D341Med (cell line): ENCODE measurements around the gene GIPC3.

Experiments used
- DNase-seq: peaks from one replicate; pipeline ENCODE4 v3.0.0; 2012; ENCODE audit warnings: low spot score

Gene GIPC3

DNA sequence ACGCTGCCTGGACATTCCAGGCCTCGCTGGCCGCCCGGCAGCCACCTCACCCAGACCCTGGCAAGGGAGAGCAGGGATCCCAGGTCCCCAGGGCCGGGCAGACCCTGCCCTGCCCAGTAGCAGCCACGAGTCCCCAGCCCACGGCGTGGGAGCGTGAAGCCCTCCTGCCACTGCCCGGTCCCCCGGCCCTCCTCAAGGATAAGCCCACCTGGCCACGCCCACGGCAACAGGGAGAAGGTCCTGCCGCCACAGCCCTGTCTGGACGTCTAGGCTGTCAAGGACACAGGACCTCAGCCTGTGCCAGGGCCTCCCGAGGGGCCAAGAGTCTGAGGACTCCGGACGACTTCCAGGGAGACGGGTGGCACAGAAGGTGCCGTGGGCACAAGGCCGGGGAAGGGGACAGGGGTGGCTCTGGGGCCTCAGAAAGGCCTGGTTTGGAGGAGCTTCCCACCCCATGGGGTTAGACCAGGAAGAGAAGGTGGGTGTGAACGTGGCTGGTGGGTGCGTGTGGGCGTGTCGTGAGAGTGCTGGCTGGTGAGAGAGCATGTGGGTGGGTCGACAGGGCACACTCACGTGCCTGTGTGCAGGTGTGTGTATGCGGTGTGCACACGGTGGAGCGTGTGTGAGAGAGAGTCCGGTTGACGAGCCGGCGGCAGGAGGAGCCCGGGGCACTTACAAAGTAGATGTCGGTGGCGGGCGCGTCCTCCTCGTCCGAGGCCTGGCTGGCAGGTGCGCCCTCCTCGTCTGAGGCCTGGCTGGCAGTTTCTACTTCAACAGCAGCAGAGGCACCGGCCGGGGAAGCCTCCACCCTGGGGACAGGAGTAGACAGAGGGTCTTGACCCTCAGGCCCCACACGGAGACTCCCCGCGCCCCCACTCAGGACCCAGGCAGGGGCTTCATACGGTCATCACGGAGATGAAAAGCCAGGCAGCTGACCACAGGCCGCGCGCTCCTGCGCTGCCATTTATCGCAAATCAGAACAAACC lies 53.2 kb downstream of the GIPC3 start:
- DNase-seq = no peak

DNA sequence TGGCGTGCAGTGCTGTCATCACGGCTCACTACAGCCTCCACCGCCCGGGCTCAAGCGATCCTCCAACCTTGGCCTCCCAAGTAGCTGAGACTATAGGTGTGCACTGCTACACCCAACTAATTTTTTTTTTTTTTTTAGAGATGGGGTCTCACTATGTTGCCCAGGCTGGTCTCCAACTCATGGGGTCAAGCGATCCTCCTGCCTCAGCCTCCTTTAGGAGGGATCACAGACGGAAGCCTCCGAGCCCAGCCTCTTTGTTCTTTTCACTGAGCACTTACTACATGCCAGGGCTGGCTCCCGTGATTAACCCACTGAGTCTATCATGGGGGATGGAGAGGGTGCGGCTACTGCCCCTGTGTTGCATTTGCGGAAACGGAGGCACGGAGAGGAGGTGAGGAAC lies 54.2 kb downstream of the GIPC3 start:
- DNase-seq = no peak

DNA sequence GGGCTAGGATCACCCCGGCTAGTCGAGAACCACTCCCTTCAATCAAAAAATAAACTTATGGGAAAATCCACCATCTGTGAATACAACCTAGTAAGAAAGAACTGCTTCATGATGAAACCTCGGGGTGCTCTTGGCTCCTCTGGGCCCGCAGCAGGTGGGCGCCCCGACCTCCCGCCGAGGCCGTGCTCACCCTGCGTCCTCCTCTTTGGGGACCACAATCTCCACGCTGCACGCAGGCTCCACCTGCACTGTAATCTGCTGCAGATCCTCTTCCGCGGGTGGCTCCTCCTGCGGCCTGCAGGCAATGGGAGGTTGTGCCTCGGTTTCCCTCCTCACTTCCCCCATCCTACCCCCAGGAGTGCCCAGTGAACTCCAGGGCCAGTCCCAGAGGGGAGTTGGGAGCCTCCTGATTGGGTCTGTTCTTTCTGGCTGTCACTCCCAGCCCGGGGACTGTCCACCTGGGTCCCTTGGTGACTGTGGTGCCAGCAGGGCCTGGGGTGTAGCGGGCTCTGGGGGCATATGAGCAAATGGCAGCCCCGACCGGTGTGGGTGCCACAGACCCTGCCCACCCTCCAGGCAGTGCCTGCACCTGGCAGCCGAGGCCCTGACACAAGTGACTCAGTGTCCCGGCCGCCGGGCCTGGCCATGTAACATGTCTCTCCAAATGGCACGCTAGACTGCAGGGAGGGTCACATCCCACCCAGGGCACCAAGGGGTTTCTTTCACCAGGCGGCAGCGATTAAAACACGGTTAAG lies 56.4 kb downstream of the GIPC3 start:
- DNase-seq = no peak

DNA sequence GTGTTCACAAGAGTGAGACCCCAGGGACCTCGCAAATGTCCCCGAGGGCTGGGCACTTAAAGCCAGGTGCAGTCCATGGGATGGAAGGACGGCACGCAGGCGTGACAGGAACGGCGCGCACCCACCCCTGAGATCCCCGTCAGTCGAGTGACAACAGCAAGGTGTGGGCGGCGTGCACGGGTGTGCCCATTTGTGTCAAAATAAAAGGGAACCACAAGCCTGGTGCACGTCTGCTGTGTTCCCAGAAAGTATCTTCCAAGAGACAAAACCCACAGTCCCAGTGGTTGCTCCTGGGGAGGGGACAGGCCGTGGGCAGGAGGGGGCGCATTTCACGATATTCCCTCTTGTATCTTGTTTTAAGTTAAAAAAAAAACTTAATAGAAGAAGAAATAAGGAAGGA lies 57.0 kb downstream of the GIPC3 start:
- no peak for DNase-seq
